Measurements from ENCODE around the gene VEGFC.

VEGFC gene

GRCh38 chr4:176753049-176753448, 39.7 kb downstream of the VEGFC start:
- ChIA-PET CTCF (no interaction called here), POLR2A (no interaction called here)
- no peak for TF ChIP-seq FOXA1 (IDR thresholded peaks at IDR 0.05)
- no peak for TF ChIP-seq FOXK2 (IDR thresholded peaks at IDR 0.05)
- no peak for TF ChIP-seq ZNF384 (IDR thresholded peaks at IDR 0.05)
- no peak for TF ChIP-seq ARNT (IDR thresholded peaks at IDR 0.05)
- no peak for TF ChIP-seq HDGF (IDR thresholded peaks at IDR 0.05; ENCODE audit: borderline replicate concordance)
- TF ChIP-seq LEF1 (IDR thresholded peaks at IDR 0.05; ENCODE audit: borderline replicate concordance) = no peak
- TF ChIP-seq L3MBTL2 (conservative IDR thresholded peaks at IDR 0.05) = no peak
- TF ChIP-seq FOXM1 (IDR thresholded peaks at IDR 0.05; ENCODE audit: borderline replicate concordance) = no peak
- TF ChIP-seq PKNOX1 (IDR thresholded peaks at IDR 0.05) = no peak
- no peak for TF ChIP-seq ELF4 (IDR thresholded peaks at IDR 0.05)
- no peak for TF ChIP-seq NFRKB (IDR thresholded peaks at IDR 0.05)
- TF ChIP-seq BHLHE40 (IDR thresholded peaks at IDR 0.05; ENCODE audit: borderline replicate concordance) = no peak
- TF ChIP-seq SUZ12 (IDR thresholded peaks at IDR 0.05) = no peak
- no peak for TF ChIP-seq CTBP1 (IDR thresholded peaks at IDR 0.05; ENCODE audit: borderline replicate concordance)
- TF ChIP-seq SP1 (IDR thresholded peaks at IDR 0.05) = no peak
- no peak for TF ChIP-seq TARDBP (IDR thresholded peaks at IDR 0.05)
- DNase-seq (ENCODE audit: extremely low spot score) = no peak

GRCh38 chr4:176752191-176752749, 40.5 kb downstream of the VEGFC start:
- POLR2A ChIA-PET = no interaction called here
- CTCF ChIA-PET = no interaction called here
- DNase-seq (ENCODE audit: extremely low spot score) = no peak
- TF ChIP-seq NFRKB (IDR thresholded peaks at IDR 0.05) (no peak), FOXM1 (IDR thresholded peaks at IDR 0.05; ENCODE audit: borderline replicate concordance) (no peak), ARNT (IDR thresholded peaks at IDR 0.05) (no peak), FOXK2 (IDR thresholded peaks at IDR 0.05) (no peak), SP1 (IDR thresholded peaks at IDR 0.05) (no peak), SUZ12 (IDR thresholded peaks at IDR 0.05) (no peak), PKNOX1 (IDR thresholded peaks at IDR 0.05) (no peak), HDGF (IDR thresholded peaks at IDR 0.05; ENCODE audit: borderline replicate concordance) (no peak), CTBP1 (IDR thresholded peaks at IDR 0.05; ENCODE audit: borderline replicate concordance) (no peak), ELF4 (IDR thresholded peaks at IDR 0.05) (no peak), LEF1 (IDR thresholded peaks at IDR 0.05; ENCODE audit: borderline replicate concordance) (no peak), L3MBTL2 (conservative IDR thresholded peaks at IDR 0.05) (no peak), BHLHE40 (IDR thresholded peaks at IDR 0.05; ENCODE audit: borderline replicate concordance) (no peak), ZNF384 (IDR thresholded peaks at IDR 0.05) (no peak), TARDBP (IDR thresholded peaks at IDR 0.05) (no peak)

- no peak for DNase-seq (ENCODE audit: extremely low spot score)
- CTCF ChIA-PET = no interaction called here
- POLR2A ChIA-PET = no interaction called here
- TF ChIP-seq FOXK2 (IDR thresholded peaks at IDR 0.05) (no peak), ARNT (IDR thresholded peaks at IDR 0.05) (no peak), BHLHE40 (IDR thresholded peaks at IDR 0.05; ENCODE audit: borderline replicate concordance) (no peak), SP1 (IDR thresholded peaks at IDR 0.05) (no peak), L3MBTL2 (conservative IDR thresholded peaks at IDR 0.05) (no peak), TARDBP (IDR thresholded peaks at IDR 0.05) (no peak), HDGF (IDR thresholded peaks at IDR 0.05; ENCODE audit: borderline replicate concordance) (no peak), FOXM1 (IDR thresholded peaks at IDR 0.05; ENCODE audit: borderline replicate concordance) (no peak), ELF4 (IDR thresholded peaks at IDR 0.05) (no peak), SUZ12 (IDR thresholded peaks at IDR 0.05) (no peak), PKNOX1 (IDR thresholded peaks at IDR 0.05) (no peak), NFRKB (IDR thresholded peaks at IDR 0.05) (no peak), CTBP1 (IDR thresholded peaks at IDR 0.05; ENCODE audit: borderline replicate concordance) (no peak), LEF1 (IDR thresholded peaks at IDR 0.05; ENCODE audit: borderline replicate concordance) (no peak), FOXA1 (IDR thresholded peaks at IDR 0.05) (no peak), ZNF384 (IDR thresholded peaks at IDR 0.05) (no peak)
Observed at GRCh38 chr4:176751061-176751460, 41.7 kb downstream of the VEGFC start.

- ChIA-PET POLR2A (no interaction called here), CTCF (no interaction called here)
- TF ChIP-seq FOXA1 (IDR thresholded peaks at IDR 0.05) (no peak), LEF1 (IDR thresholded peaks at IDR 0.05; ENCODE audit: borderline replicate concordance) (no peak), FOXM1 (IDR thresholded peaks at IDR 0.05; ENCODE audit: borderline replicate concordance) (no peak), ARNT (IDR thresholded peaks at IDR 0.05) (no peak), ZNF384 (IDR thresholded peaks at IDR 0.05) (no peak), TARDBP (IDR thresholded peaks at IDR 0.05) (no peak), SUZ12 (IDR thresholded peaks at IDR 0.05) (no peak), PKNOX1 (IDR thresholded peaks at IDR 0.05) (no peak), CTBP1 (IDR thresholded peaks at IDR 0.05; ENCODE audit: borderline replicate concordance) (no peak), BHLHE40 (IDR thresholded peaks at IDR 0.05; ENCODE audit: borderline replicate concordance) (no peak), FOXK2 (IDR thresholded peaks at IDR 0.05) (no peak), HDGF (IDR thresholded peaks at IDR 0.05; ENCODE audit: borderline replicate concordance) (no peak), L3MBTL2 (conservative IDR thresholded peaks at IDR 0.05) (no peak), NFRKB (IDR thresholded peaks at IDR 0.05) (no peak), ELF4 (IDR thresholded peaks at IDR 0.05) (no peak), SP1 (IDR thresholded peaks at IDR 0.05) (no peak)
- no peak for DNase-seq (ENCODE audit: extremely low spot score)
Observed at GRCh38 chr4:176746846-176747245, 45.9 kb downstream of the VEGFC start.

- no peak for DNase-seq (ENCODE audit: extremely low spot score)
- ChIA-PET POLR2A (no interaction called here), CTCF (no interaction called here)
- no peak for TF ChIP-seq SP1 (IDR thresholded peaks at IDR 0.05)
Observed at GRCh38 chr4:176745902-176746301, 46.8 kb downstream of the VEGFC start.
